SK-N-SH (cell line): ENCODE results near the gene TRIL. TPM values are rescaled to one million over a fixed set of nuclear protein-coding genes. Genes with fewer than 3 reads are reported as not detected.

Source experiments
- CTCF ChIA-PET: fragments of 300-600, 350-600 bp; formaldehyde crosslinking; extraction: SDS; loops from one replicate; lab custom pipeline; 2021; lab: Yijun Ruan, JAX
- POLR2A ChIA-PET: fragments of 350-600 bp; sonication (Branson Sonifier 250); formaldehyde crosslinking; extraction: SDS; loops from one replicate; lab custom pipeline; 2020; ENCODE audit warnings: antibody characterized with exemption, inconsistent platforms; lab: Yijun Ruan, JAX
- DNase-seq: peaks from one replicate; pipeline ENCODE4 v3.0.0; 2012
- H2AFZ ChIP-seq: fragments of 200-600 bp; sonication (generic); 2 replicates; pipeline ENCODE4 v1.8.1; 2016; ENCODE audit warnings: antibody characterized with exemption, mild to moderate bottlenecking, low read depth
- H3F3A ChIP-seq: fragments of 200-600 bp; sonication (generic); replicated peaks from 2 replicates; pipeline ENCODE3; 2016; ENCODE audit warnings: antibody characterized with exemption, mild to moderate bottlenecking; ENCODE audit not compliant: insufficient read depth
- H3K27ac ChIP-seq, 2 experiments: fragments of 200-500 bp in 1 of 2; fragments of 200-600 bp in 1 of 2; sonication (Bioruptor generic) in 1 of 2; sonication (generic), shearing (Covaris generic) in 1 of 2; 2 replicates each; pipeline versions ENCODE4 v1.5.1 to v1.6.1; 2014 to 2016; ENCODE audit warnings: low read depth in 2 of 2, inconsistent platforms in 1 of 2, low read length in 1 of 2, mild to moderate bottlenecking in 1 of 2, mixed read lengths in 1 of 2
- H3K27me3 ChIP-seq: fragments of 200-600 bp; sonication (generic), shearing (Covaris generic); 2 replicates; pipeline ENCODE4 v1.6.1; 2016; ENCODE audit warnings: mixed run types; ENCODE audit not compliant: insufficient read depth
- H3K36me3 ChIP-seq, 2 experiments: fragments of 200-500 bp in 1 of 2; fragments of 200-600 bp in 1 of 2; sonication (Bioruptor generic) in 1 of 2; sonication (generic) in 1 of 2; replicated peaks in 1 of 2; 2 replicates each; pipeline versions ENCODE3 to v1.5.1; 2014 to 2016; ENCODE audit warnings: low read length in 1 of 2, mild to moderate bottlenecking in 1 of 2; ENCODE audit not compliant: insufficient read depth in 2 of 2, control insufficient read depth in 1 of 2
- H3K4me1 ChIP-seq, 2 experiments: fragments of 200-500 bp in 1 of 2; fragments of 200-600 bp in 1 of 2; sonication (Bioruptor generic) in 1 of 2; sonication (generic), shearing (Covaris generic) in 1 of 2; 2 replicates each; pipeline versions ENCODE4 v1.5.1 to v1.6.1; 2014 to 2016; ENCODE audit warnings: low read depth in 1 of 2, low read length in 1 of 2, mixed run types in 1 of 2; ENCODE audit not compliant: insufficient read depth in 2 of 2, control insufficient read depth in 1 of 2
- H3K4me2 ChIP-seq: fragments of 200-600 bp; sonication (generic), shearing (Covaris generic); 2 replicates; pipeline ENCODE4 v1.6.1; 2017; ENCODE audit warnings: mixed run types
- H3K4me3 ChIP-seq, 2 experiments: fragments of 200-500 bp in 1 of 2; fragments of 200-600 bp in 1 of 2; sonication (Bioruptor generic) in 1 of 2; sonication (generic), shearing (Covaris generic) in 1 of 2; 2 replicates each; pipeline versions ENCODE4 v1.5.1 to v1.8.1; 2014 to 2016; ENCODE audit warnings: low read depth in 2 of 2, inconsistent platforms in 1 of 2, low read length in 1 of 2, mild to moderate bottlenecking in 1 of 2, mixed read lengths in 1 of 2, moderate library complexity in 1 of 2
- H3K79me2 ChIP-seq: fragments of 200-600 bp; sonication (generic); 2 replicates; pipeline ENCODE4 v1.8.1; 2017; ENCODE audit warnings: mild to moderate bottlenecking; ENCODE audit not compliant: insufficient read depth
- H3K9ac ChIP-seq: fragments of 200-600 bp; sonication (generic); 2 replicates; pipeline ENCODE4 v1.6.1; 2017; ENCODE audit warnings: mixed run types
- H3K9me2 ChIP-seq: fragments of 200-600 bp; sonication (generic); 2 replicates; pipeline ENCODE4 v1.6.1; 2017; ENCODE audit warnings: mixed run types
- H3K9me3 ChIP-seq: fragments of 200-600 bp; sonication (generic); 2 replicates; pipeline ENCODE4 v1.6.1; 2017; ENCODE audit warnings: mixed run types, mild to moderate bottlenecking, moderate library complexity
- H4K20me1 ChIP-seq: fragments of 200-600 bp; sonication (generic); 2 replicates; pipeline ENCODE4 v1.6.1; 2017; ENCODE audit warnings: mild to moderate bottlenecking, mixed run types; ENCODE audit not compliant: insufficient read depth
- CTCF ChIP-seq: fragments of 200-600 bp; sonication (generic); IDR thresholded peaks from 2 replicates; pipeline ENCODE4 v1.6.1; 2017; ENCODE audit warnings: antibody characterized with exemption, mild to moderate bottlenecking, moderate library complexity
- EP300 ChIP-seq, 2 experiments: IDR thresholded peaks; 2 replicates each; pipeline versions ENCODE4 v1.4.0 to v1.6.1; 2012; ENCODE audit warnings: borderline replicate concordance in 1 of 2, low read depth in 1 of 2, low read length in 1 of 2
- FOXM1 ChIP-seq: IDR thresholded peaks from 2 replicates; pipeline ENCODE4 v1.4.0; 2012; ENCODE audit warnings: low read depth, mild to moderate bottlenecking
- GABPA ChIP-seq: IDR thresholded peaks from 2 replicates; pipeline ENCODE4 v1.4.0; 2012; ENCODE audit warnings: low read depth, mild to moderate bottlenecking
- GATA2 ChIP-seq: sonication (generic); formaldehyde crosslinking; IDR thresholded peaks from 2 replicates; pipeline ENCODE4 v1.5.0; 2020; ENCODE audit warnings: mild to moderate bottlenecking, missing genetic modification reagents
- JUND ChIP-seq: IDR thresholded peaks from 2 replicates; pipeline ENCODE4 v1.4.0; 2012
- MEF2A ChIP-seq: IDR thresholded peaks from 2 replicates; pipeline ENCODE4 v1.4.0; 2012; ENCODE audit warnings: low read depth, borderline replicate concordance
- MXI1 ChIP-seq: IDR thresholded peaks from 2 replicates; pipeline ENCODE4 v1.6.1; 2012; ENCODE audit warnings: mild to moderate bottlenecking, low read depth, low read length, improper control_type of control experiment
- PBX3 ChIP-seq: IDR thresholded peaks from 2 replicates; pipeline ENCODE4; 2012
- POLR2AphosphoS5 ChIP-seq: IDR thresholded peaks from 2 replicates; pipeline ENCODE4 v1.6.1; 2012; ENCODE audit warnings: low read depth, low read length
- RXRA ChIP-seq: IDR thresholded peaks from 2 replicates; pipeline ENCODE4 v1.4.0; 2012; ENCODE audit warnings: low read depth, mild to moderate bottlenecking, borderline replicate concordance
- SIN3A ChIP-seq: IDR thresholded peaks from 2 replicates; pipeline ENCODE4 v1.6.1; 2012; ENCODE audit warnings: low read depth, mild to moderate bottlenecking, low read length, moderate library complexity, borderline replicate concordance
- TAF1 ChIP-seq: IDR thresholded peaks from 2 replicates; pipeline ENCODE4 v1.6.1; 2012; ENCODE audit warnings: low read depth, mild to moderate bottlenecking, low read length, moderate library complexity, borderline replicate concordance
- TCF12 ChIP-seq: IDR thresholded peaks from 2 replicates; pipeline ENCODE4 v1.4.0; 2012
- USF1 ChIP-seq: IDR thresholded peaks from 2 replicates; pipeline ENCODE4 v1.4.0; 2012; ENCODE audit warnings: low read depth, borderline replicate concordance
- YY1 ChIP-seq: IDR thresholded peaks from 2 replicates; pipeline ENCODE4 v1.4.0; 2012; ENCODE audit warnings: low read depth, mild to moderate bottlenecking
- WGBS: methylation state at CpG from one replicate; pipeline ENCODE4 v1.1.6; 2017; ENCODE audit warnings: low lambda C conversion rate; 5-methylcytosine and 5-hydroxymethylcytosine counted together
- polyA plus RNA-seq, 3 experiments: library from polyadenylated mRNA; depleted of rRNA; stranded (reverse); fragments of >200 nt; gene quantifications; 2 replicates each; pipeline ENCODE4 v1.2.3, GENCODE V29; 2012

The TRIL gene
- polyA plus RNA-seq, 1 of the 3 experiments (the other 2 are of a cell fraction), result 0.18 TPM

GRCh38 chr7:28955356-28955717 lies 2.8 kb downstream of the TRIL start:
- Histone ChIP-seq H3K4me3 (peak overlapping the region in 1 of 2 experiments; percentile 59; a peak in 1 of 4 replicates), H3K9me3 (no peaks in the 10 kb centered on the region), H4K20me1 (no peaks in the 10 kb centered on the region), H3K27me3 (peaks cover 34% of the 10 kb centered on the region), H3K4me2 (no peak overlapping the region), H3K36me3 (no peaks in the 10 kb centered on the region), H3K4me1 (peaks cover 11 to 63% of the 10 kb centered on the region in 2 experiments), H3K79me2 (no peaks in the 10 kb centered on the region), H2AFZ (no peak overlapping the region), H3K9ac (no peak overlapping the region), H3K9me2 (no peaks in the 10 kb centered on the region), H3K27ac (peak overlapping the region in 1 of 2 experiments; percentile 100; a peak in 2 of 4 replicates), H3F3A (peaks cover 19% of the 10 kb centered on the region)
- WGBS, result 95% methylated on average over 22 of the region's 22 CpGs
- POLR2A ChIA-PET, result interaction anchor here (3.7 kb wide), 1 partner anchor 27 kb away, joined by 62 read pairs; no protein-coding TSS in a partner anchor
- TF ChIP-seq GABPA (no peak), TAF1 (no peak), TCF12 (no peak), JUND (no peak), GATA2 (no peak), PBX3 (no peak)
- no peak for DNase-seq
- CTCF ChIA-PET, result interaction anchor here (0.7 to 37.1 kb wide), 25 partner anchors 13 to 605 kb away, joined by 3 to 1040 read pairs (median 18); no protein-coding TSS in a partner anchor

- no peaks in the 10 kb centered on the region for H3K9me3 ChIP-seq
- H3K4me2 ChIP-seq, result no peak overlapping the region
- peak overlapping the region in 1 of 2 experiments; percentile 100; a peak in 2 of 4 replicates for H3K27ac ChIP-seq
- H2AFZ ChIP-seq, result no peak overlapping the region
- no peak for DNase-seq
- ChIA-PET POLR2A (no interaction called here), CTCF (interaction anchor here (1.1 to 37.1 kb wide), 13 partner anchors 14 to 452 kb away, joined by 3 to 1040 read pairs (median 42); no protein-coding TSS in a partner anchor)
- 73% methylated on average over 5 of the region's 5 CpGs for WGBS
- H3K4me3 ChIP-seq, result peak overlapping the region in 1 of 2 experiments; percentile 59; a peak in 1 of 4 replicates
- peaks cover 34% of the 10 kb centered on the region for H3K27me3 ChIP-seq
- H3K4me1 ChIP-seq, result peaks cover 11 to 63% of the 10 kb centered on the region in 2 experiments
- TF ChIP-seq CTCF, result no peak
- no peak for TF ChIP-seq FOXM1
- TF ChIP-seq MEF2A, result no peak
- no peak for TF ChIP-seq USF1
- TF ChIP-seq MXI1, result no peak
- TF ChIP-seq POLR2AphosphoS5, result no peak
- TF ChIP-seq SIN3A, result no peak
- TF ChIP-seq GABPA, result no peak
- no peak for TF ChIP-seq TCF12
- TF ChIP-seq EP300 (IDR thresholded peaks at IDR 0.05; ENCODE audit: borderline replicate concordance in 1 of 2, low read depth in 1 of 2, low read length in 1 of 2), result no peak
- TF ChIP-seq RXRA, result no peak
- no peak for TF ChIP-seq YY1
- no peaks in the 10 kb centered on the region for H3K9me2 ChIP-seq
- H3K79me2 ChIP-seq, result no peaks in the 10 kb centered on the region
- no peaks in the 10 kb centered on the region for H4K20me1 ChIP-seq
- no peaks in the 10 kb centered on the region for H3K36me3 ChIP-seq
- peaks cover 19% of the 10 kb centered on the region for H3F3A ChIP-seq
- H3K9ac ChIP-seq, result no peak overlapping the region
Measured at GRCh38 chr7:28954946-28955345, 3.2 kb downstream of the TRIL start.
